OCI-LY3 (cell line): ENCODE results near the gene OR51E1.

Experiments
- H2AFZ ChIP-seq: fragments of 200-600, 300-600 bp; shearing (Covaris generic); 2 replicates; pipeline ENCODE4 v1.6.0; 2014; ENCODE audit warnings: antibody characterized with exemption, low read depth, low read length
- H3K27ac ChIP-seq: fragments of 200-600, 300-600 bp; sonication (generic); 2 replicates; pipeline ENCODE4 v1.5.1; 2014; ENCODE audit warnings: mild to moderate bottlenecking, low read length, moderate library complexity, mixed read lengths
- H3K27me3 ChIP-seq: fragments of 200-600, 300-600 bp; sonication (generic); 2 replicates; pipeline ENCODE4 v1.6.1; 2014; ENCODE audit warnings: low read depth, low read length, mixed read lengths
- H3K36me3 ChIP-seq: fragments of 200-600, 300-600 bp; sonication (generic); replicated peaks from 2 replicates; pipeline ENCODE3; 2014; ENCODE audit warnings: low read depth, low read length, mixed read lengths
- H3K4me1 ChIP-seq: fragments of 300-600, 200-600 bp; sonication (generic); 2 replicates; pipeline ENCODE4 v1.6.1; 2014; ENCODE audit warnings: low read length, mixed read lengths
- H3K4me2 ChIP-seq: fragments of 200-600, 300-600 bp; sonication (generic); 2 replicates; pipeline ENCODE4 v1.6.1; 2014; ENCODE audit warnings: low read length, mixed read lengths
- H3K4me3 ChIP-seq: fragments of 300-600, 200-600 bp; sonication (generic); 2 replicates; pipeline ENCODE4 v1.5.1; 2014; ENCODE audit warnings: antibody characterized with exemption, mild to moderate bottlenecking, low read length, moderate library complexity
- H3K79me2 ChIP-seq: fragments of 300-600, 200-600 bp; shearing (Covaris generic); 2 replicates; pipeline ENCODE4 v1.6.1; 2014; ENCODE audit warnings: mild to moderate bottlenecking, low read length, mixed read lengths
- H3K9ac ChIP-seq: fragments of 300-600, 200-600 bp; shearing (Covaris generic); 2 replicates; pipeline ENCODE4 v1.6.0; 2014; ENCODE audit warnings: mild to moderate bottlenecking, low read length, moderate library complexity
- H3K9me3 ChIP-seq: fragments of 200-600, 300-600 bp; shearing (Covaris generic); 2 replicates; pipeline ENCODE4 v1.6.1; 2014; ENCODE audit warnings: low read length, mixed read lengths; ENCODE audit not compliant: insufficient read depth
- H4K20me1 ChIP-seq: fragments of 200-600, 300-600 bp; sonication (generic); 2 replicates; pipeline ENCODE4 v1.6.1; 2016; ENCODE audit warnings: low read length, mixed read lengths; ENCODE audit not compliant: insufficient read depth
- EZH2phosphoT487 ChIP-seq: fragments of 200-600 bp; shearing (Covaris generic); IDR thresholded peaks from 2 replicates; pipeline ENCODE4 v1.6.1; 2018; ENCODE audit warnings: antibody characterized with exemption, mixed run types, low read depth
- TF ChIP-seq, protein P1 (sequence below): fragments of 200-600, 300-600 bp; sonication (generic); IDR thresholded peaks from 2 replicates; pipeline ENCODE4 v1.5.1; 2014; ENCODE audit warnings: antibody characterized with exemption, low read length, low read depth

OR51E1 gene

DNA sequence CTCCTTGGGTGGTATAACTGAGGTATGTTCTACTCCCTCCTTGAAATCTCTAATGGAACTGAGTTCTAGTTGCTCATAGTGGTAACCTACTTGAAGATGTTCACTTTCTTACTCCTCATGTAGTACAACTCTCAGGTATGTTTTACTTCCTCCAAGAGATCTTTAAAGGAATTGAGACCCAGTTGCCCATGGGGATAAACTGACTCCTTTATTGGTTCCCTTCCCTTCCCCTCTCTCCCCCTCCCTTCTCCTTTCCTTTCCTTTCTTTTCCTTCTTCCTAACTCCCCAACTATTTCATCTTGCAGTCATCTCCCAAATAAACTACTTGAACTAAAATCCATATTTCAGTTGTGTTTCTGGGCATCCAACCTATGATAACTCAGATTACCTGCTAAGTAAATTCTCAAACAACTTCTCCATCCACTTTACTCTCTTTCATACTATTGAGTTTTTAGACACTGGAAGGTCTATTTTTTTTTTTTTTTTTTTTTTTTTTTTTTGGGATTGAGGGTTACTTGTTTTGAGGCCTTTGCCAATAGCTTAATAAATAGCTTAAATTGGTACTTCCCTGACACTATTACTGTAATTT lies 27.8 kb upstream of the OR51E1 start:
- no peak overlapping the region for H2AFZ ChIP-seq
- H3K9me3 ChIP-seq: no peaks in the 10 kb centered on the region
- no peaks in the 10 kb centered on the region for H4K20me1 ChIP-seq
- H3K27ac ChIP-seq: no peak overlapping the region
- H3K4me2 ChIP-seq: no peak overlapping the region
- TF ChIP-seq, protein P1, sequence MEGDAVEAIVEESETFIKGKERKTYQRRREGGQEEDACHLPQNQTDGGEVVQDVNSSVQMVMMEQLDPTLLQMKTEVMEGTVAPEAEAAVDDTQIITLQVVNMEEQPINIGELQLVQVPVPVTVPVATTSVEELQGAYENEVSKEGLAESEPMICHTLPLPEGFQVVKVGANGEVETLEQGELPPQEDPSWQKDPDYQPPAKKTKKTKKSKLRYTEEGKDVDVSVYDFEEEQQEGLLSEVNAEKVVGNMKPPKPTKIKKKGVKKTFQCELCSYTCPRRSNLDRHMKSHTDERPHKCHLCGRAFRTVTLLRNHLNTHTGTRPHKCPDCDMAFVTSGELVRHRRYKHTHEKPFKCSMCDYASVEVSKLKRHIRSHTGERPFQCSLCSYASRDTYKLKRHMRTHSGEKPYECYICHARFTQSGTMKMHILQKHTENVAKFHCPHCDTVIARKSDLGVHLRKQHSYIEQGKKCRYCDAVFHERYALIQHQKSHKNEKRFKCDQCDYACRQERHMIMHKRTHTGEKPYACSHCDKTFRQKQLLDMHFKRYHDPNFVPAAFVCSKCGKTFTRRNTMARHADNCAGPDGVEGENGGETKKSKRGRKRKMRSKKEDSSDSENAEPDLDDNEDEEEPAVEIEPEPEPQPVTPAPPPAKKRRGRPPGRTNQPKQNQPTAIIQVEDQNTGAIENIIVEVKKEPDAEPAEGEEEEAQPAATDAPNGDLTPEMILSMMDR: no peak
- no peak for TF ChIP-seq EZH2phosphoT487
- H3K4me3 ChIP-seq: no peak overlapping the region
- H3K36me3 ChIP-seq: no peaks in the 10 kb centered on the region
- no peak overlapping the region for H3K9ac ChIP-seq
- H3K27me3 ChIP-seq: no peaks in the 10 kb centered on the region
- H3K4me1 ChIP-seq: no peaks in the 10 kb centered on the region
- no peaks in the 10 kb centered on the region for H3K79me2 ChIP-seq

DNA sequence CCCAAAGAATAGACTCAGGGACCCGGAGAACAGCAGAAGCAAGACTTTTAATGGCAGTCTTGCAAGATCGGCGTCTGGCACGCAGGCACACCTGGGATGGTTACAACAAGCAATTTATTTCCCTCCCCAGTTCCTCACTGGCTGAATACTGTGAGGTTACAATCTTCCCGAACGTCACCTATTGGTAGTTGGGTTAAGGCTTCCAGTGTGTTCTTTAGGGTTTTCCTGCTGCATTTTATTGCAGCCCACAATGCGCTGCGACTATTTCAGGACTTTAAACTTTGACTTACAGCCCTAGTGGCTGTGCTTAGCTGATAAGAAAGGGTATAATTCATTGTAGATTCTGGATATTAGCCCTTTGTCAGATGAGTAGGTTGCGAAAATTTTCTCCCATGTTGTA lies 24.3 kb upstream of the OR51E1 start:
- no peaks in the 10 kb centered on the region for H3K4me1 ChIP-seq
- H3K9me3 ChIP-seq: no peaks in the 10 kb centered on the region
- H3K27ac ChIP-seq: no peak overlapping the region
- H3K79me2 ChIP-seq: no peaks in the 10 kb centered on the region
- H4K20me1 ChIP-seq: no peaks in the 10 kb centered on the region
- H3K9ac ChIP-seq: no peak overlapping the region
- TF ChIP-seq EZH2phosphoT487: no peak
- TF ChIP-seq, protein P1: no peak
- no peak overlapping the region for H3K4me3 ChIP-seq
- no peaks in the 10 kb centered on the region for H3K27me3 ChIP-seq
- H3K36me3 ChIP-seq: no peaks in the 10 kb centered on the region
- H2AFZ ChIP-seq: no peak overlapping the region
- H3K4me2 ChIP-seq: no peak overlapping the region

DNA sequence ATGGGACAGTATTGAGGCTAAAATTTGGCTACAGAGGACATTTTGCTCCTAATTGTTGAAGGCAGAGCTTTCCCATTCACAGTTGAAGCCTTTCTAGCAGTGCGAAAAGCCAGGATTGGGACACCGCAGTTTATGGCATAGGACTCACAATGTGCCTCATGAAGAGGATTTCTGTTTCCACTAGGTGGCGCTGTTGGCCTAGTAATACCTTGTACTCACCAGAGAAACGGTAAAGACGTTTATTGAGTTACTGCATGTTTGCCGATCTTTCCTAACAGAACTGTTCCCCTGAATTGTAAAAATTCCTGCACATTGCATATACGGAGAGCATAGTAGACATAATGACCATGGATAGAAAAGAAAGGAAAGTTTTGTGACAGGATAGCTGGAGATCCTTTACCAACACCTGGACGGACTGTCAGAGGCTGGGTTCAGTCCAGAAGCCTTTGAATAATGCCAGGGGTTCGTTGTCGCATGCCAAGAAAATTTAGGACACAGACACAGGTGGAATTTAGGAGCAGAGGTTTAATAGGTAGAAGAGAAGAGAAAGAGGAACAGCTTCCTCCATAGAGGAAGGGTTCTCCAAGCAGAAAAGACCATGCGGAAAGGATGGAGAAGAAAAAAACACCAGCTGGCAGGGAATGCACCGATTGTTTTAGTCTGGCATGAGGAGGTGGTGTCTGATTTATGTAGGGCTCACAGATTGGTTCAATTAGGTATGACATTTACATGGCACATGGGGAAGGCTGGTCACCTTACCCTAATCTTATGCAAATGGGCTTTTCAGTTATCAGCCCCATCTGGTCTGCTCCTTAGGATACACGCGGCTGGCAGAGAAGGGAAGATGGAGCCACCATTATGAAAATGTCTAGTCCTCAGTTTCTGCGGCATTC lies 17.3 kb upstream of the OR51E1 start:
- H4K20me1 ChIP-seq: no peaks in the 10 kb centered on the region
- peak overlapping the region; percentile 32 for H3K4me2 ChIP-seq
- no peak overlapping the region for H2AFZ ChIP-seq
- H3K9me3 ChIP-seq: no peaks in the 10 kb centered on the region
- H3K9ac ChIP-seq: no peak overlapping the region
- no peaks in the 10 kb centered on the region for H3K79me2 ChIP-seq
- H3K27me3 ChIP-seq: no peaks in the 10 kb centered on the region; the same call in 1 of the 2 replicates
- H3K36me3 ChIP-seq: no peaks in the 10 kb centered on the region
- H3K4me1 ChIP-seq: no peaks in the 10 kb centered on the region
- TF ChIP-seq, protein P1: peak; percentile 82
- no peak for TF ChIP-seq EZH2phosphoT487
- no peak overlapping the region for H3K4me3 ChIP-seq
- H3K27ac ChIP-seq: no peak overlapping the region

DNA sequence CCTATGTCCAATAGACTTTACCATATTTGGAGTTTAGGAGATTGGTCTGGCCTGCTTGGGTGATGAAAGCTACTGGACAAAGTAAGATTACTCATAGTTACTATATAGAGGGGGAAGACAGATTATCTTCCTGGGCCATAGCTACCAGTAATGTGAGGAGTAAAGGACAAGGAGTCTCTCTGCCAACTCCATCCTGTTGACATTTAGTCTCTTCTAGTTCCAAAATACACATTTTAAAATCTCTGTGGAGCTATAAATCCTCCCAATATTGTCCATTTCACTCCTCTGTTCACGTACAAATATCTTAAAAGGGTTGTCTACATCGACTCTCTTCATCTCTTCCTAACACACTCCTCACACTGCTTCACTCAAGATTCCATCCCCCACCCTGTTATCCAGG lies 7.6 kb upstream of the OR51E1 start:
- H3K27ac ChIP-seq: no peak overlapping the region
- no peak overlapping the region for H3K4me2 ChIP-seq
- TF ChIP-seq, protein P1: no peak
- no peak for TF ChIP-seq EZH2phosphoT487
- H3K9me3 ChIP-seq: no peaks in the 10 kb centered on the region
- no peaks in the 10 kb centered on the region for H4K20me1 ChIP-seq
- no peaks in the 10 kb centered on the region for H3K36me3 ChIP-seq
- 0 out of 2 replicates have a peak, but pooled peaks cover 5% of the 10 kb centered on the region for H3K27me3 ChIP-seq
- no peak overlapping the region for H2AFZ ChIP-seq
- H3K79me2 ChIP-seq: no peaks in the 10 kb centered on the region
- H3K4me1 ChIP-seq: peaks cover 4% of the 10 kb centered on the region
- H3K4me3 ChIP-seq: no peak overlapping the region
- H3K9ac ChIP-seq: no peak overlapping the region
